ENCODE measurements around the gene CARM1. TPM values are rescaled to one million over a fixed set of nuclear protein-coding genes. Genes with fewer than 3 reads are reported as not detected.

Gene CARM1
- total RNA-seq, 1 donor from 2014 or later, result 29.3 TPM

DNA sequence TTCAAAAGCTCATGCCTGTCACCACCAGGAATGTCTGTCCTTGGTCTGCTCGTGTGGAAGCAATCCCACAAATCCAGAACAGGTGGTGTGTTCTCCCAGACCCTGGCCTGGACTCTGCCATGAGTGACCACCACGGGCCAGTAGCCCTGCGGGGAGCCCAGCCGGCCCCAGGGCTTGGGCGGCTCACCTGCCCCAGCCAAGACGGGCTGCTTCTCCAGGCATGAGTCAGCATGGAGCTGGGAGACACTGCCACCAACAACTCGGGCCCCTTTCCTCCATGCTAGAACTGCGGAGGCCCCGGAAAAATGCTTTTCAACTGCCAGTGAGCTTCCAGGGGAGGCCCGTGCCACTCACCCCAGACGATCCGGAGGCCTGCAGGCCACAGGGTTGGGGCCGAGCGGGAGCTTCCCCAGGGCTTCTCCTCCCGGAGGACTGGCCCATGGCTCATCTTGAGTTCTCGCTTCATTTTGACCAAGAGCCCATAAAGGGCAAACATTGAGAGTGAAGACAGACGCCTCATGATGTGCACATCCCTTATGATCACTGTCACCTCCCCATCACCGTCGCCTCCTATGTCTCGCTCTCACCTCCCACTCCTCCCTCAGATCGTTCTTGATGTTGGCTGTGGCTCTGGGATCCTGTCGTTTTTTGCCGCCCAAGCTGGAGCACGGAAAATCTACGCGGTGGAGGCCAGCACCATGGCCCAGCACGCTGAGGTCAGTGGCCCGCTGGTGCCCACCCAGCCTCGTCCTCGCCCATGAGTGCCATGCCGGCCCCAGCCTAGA is 40.4 kb downstream of the CARM1 start:
- TF ChIP-seq, protein P1, sequence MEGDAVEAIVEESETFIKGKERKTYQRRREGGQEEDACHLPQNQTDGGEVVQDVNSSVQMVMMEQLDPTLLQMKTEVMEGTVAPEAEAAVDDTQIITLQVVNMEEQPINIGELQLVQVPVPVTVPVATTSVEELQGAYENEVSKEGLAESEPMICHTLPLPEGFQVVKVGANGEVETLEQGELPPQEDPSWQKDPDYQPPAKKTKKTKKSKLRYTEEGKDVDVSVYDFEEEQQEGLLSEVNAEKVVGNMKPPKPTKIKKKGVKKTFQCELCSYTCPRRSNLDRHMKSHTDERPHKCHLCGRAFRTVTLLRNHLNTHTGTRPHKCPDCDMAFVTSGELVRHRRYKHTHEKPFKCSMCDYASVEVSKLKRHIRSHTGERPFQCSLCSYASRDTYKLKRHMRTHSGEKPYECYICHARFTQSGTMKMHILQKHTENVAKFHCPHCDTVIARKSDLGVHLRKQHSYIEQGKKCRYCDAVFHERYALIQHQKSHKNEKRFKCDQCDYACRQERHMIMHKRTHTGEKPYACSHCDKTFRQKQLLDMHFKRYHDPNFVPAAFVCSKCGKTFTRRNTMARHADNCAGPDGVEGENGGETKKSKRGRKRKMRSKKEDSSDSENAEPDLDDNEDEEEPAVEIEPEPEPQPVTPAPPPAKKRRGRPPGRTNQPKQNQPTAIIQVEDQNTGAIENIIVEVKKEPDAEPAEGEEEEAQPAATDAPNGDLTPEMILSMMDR (conservative IDR thresholded peaks at IDR 0.05; ENCODE audit: low read depth, low read length), result no peak
- DNase-seq (ENCODE audit: low read depth), result no peak
- no peak overlapping the region for H3K4me3 ChIP-seq (ENCODE audit: low read depth, low read length)

- H3K4me3 ChIP-seq (ENCODE audit: low read depth, low read length), result no peak overlapping the region
- TF ChIP-seq, protein P1 (conservative IDR thresholded peaks at IDR 0.05; ENCODE audit: low read depth, low read length), result no peak
- no peak for DNase-seq (ENCODE audit: low read depth)
Measured at GRCh38 chr19:10912619-10913018, 41.3 kb downstream of the CARM1 start.

GRCh38 chr19:10913716-10914340 is 42.5 kb downstream of the CARM1 start:
- H3K4me3 ChIP-seq (ENCODE audit: low read depth, low read length), result no peak overlapping the region
- no peak for DNase-seq (ENCODE audit: low read depth)
- TF ChIP-seq, protein P1 (conservative IDR thresholded peaks at IDR 0.05; ENCODE audit: low read depth, low read length), result no peak

DNA sequence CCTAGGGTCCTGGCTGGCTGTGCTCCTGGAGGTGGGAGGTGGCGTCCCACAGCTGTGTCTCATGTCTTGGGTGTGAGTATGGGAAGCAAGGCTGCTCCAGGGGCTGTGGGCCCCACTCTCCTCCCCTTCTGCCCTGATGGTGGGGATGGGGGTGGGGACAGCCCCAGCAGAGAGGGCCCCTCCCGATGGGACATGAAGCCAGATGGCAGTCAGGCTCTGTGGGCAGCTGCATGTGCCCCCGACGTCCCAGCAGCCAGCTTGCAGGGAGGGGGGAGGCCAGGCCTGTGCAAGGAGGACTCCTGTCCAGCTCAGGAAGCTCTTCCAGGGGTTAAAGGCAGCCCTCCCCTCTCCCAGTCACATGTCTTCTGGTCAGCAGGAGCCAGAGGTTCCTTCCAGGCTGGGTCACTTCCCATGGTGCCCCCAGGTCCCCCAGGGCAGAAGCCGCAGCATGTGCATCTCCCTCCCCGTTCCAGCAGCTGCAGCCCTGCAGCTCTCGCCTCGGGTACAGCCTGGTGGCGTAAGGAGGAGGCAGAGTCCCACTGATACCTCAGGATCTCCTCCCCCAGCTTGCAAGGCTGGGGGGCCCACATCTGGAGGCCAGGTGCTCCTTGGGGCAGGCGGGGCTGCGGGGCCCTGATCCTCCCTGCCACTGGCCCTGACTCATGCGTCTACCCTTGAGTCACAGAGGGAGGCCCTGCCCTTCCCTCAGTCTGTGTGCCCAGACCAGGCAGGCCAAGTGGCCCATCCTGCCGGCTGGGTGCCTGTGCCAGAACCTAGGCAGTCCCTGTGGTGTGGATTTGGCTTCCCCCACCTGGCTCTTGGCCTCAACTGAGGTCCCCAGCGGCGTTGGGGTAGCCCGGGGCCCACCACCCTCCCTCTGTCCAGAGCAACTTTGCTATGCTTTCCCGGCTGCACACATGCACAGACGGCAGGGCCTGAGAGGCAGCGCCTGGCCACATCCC is 44.1 kb downstream of the CARM1 start:
- no peak overlapping the region for H3K4me3 ChIP-seq (ENCODE audit: low read depth, low read length)
- DNase-seq (ENCODE audit: low read depth), result no peak
- TF ChIP-seq, protein P1 (conservative IDR thresholded peaks at IDR 0.05; ENCODE audit: low read depth, low read length), result no peak

DNA sequence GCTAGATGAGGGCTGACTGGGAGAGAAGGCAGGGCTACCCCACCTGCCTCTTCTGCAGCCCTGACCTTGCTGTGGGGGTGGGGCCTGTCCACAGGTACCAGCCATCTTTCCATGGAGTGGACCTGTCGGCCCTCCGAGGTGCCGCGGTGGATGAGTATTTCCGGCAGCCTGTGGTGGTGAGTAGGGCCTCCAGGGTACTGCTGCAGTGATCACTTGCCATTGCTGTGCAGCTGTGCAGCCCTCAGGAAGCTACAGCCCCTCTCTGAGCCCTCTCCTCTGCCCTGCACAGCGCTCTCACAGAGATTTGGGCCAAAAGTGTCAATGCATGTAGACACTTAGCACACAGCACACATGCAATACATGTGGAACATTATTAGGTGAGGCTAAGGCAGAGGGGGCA is 45.2 kb downstream of the CARM1 start:
- no peak for DNase-seq (ENCODE audit: low read depth)
- no peak overlapping the region for H3K4me3 ChIP-seq (ENCODE audit: low read depth, low read length)
- TF ChIP-seq, protein P1 (conservative IDR thresholded peaks at IDR 0.05; ENCODE audit: low read depth, low read length), result no peak

DNA sequence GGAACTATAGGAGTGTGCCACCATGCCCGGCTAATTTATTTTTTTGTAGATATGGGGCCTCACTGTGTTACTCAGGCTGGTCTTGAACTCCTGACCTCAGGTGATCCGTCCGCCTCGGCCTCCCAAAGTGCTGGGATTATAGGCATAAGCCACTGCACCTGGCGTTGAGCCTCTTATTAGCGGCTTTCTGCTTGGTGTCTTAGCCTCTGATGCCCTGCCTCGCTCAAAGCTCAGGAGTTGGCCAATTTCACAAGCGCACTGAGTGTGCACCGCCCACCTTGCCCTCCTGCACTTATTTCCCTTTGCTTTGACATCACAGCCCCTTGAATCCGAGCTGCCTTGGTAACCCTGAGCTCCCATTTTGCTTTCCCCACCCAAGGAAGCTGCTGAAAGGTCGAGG is 47.0 kb downstream of the CARM1 start:
- H3K4me3 ChIP-seq (ENCODE audit: low read depth, low read length), result no peak overlapping the region
- TF ChIP-seq, protein P1 (conservative IDR thresholded peaks at IDR 0.05; ENCODE audit: low read depth, low read length), result no peak
- no peak for DNase-seq (ENCODE audit: low read depth)

Measured in epithelial cell of proximal tubule (primary cell).